Naive thymus-derived CD4-positive, alpha-beta T cell (primary cell): ENCODE measurements around the gene GMPPB. TPM values are rescaled to one million over a fixed set of nuclear protein-coding genes. Genes with fewer than 3 reads are reported as not detected.

ENCODE experiments used
- ATAC-seq: fragments of 150-1000 bp; cut with Tn5 transposase; 2 replicates; pipeline ENCODE4 v1.10.0; 2021; ENCODE audit warnings: mild to moderate bottlenecking, moderate library complexity
- CTCF ChIA-PET: fragments of 350-600 bp; sonication (Branson Sonifier 250); formaldehyde crosslinking; loops from one replicate; lab custom pipeline; 2021; ENCODE audit warnings: antibody characterized with exemption; lab: Charles Lee
- POLR2A ChIA-PET: fragments of 350-600 bp; sonication (Branson Sonifier 250); formaldehyde crosslinking; loops from one replicate; lab custom pipeline; 2021; ENCODE audit warnings: antibody characterized with exemption, inconsistent platforms; lab: Charles Lee
- DNase-seq, 9 donors: peaks; one replicate each; pipeline versions ENCODE4 v3.0.0 to v3.0.0-alpha.2; 2020 to 2022; ENCODE audit warnings: mixed read lengths in 1 of 9
- H3K27ac ChIP-seq: one replicate; pipeline ENCODE4 v1.7.0; 2013; ENCODE audit warnings: mild to moderate bottlenecking, low read depth, low read length, moderate library complexity
- H3K27me3 ChIP-seq, 2 donors: one replicate each; pipeline ENCODE4 v1.7.0; 2013; ENCODE audit warnings: low read length in 2 of 2, mild to moderate bottlenecking in 2 of 2, moderate library complexity in 2 of 2; ENCODE audit not compliant: control insufficient read depth in 2 of 2, insufficient read depth in 2 of 2
- H3K36me3 ChIP-seq, 3 experiments: 1 replicate in 2 of 3; 2 replicates in 1 of 3; pipeline ENCODE4 v1.7.0; 2013; ENCODE audit warnings: low read length in 3 of 3, mild to moderate bottlenecking in 3 of 3, moderate library complexity in 1 of 3; ENCODE audit not compliant: insufficient read depth in 3 of 3, control insufficient read depth in 2 of 3
- H3K4me1 ChIP-seq, 2 donors: one replicate each; pipeline ENCODE4 v1.7.0; 2013; ENCODE audit warnings: low read length in 2 of 2, mild to moderate bottlenecking in 2 of 2, moderate library complexity in 1 of 2; ENCODE audit not compliant: control insufficient read depth in 2 of 2, insufficient read depth in 2 of 2
- H3K4me3 ChIP-seq: 2 replicates; pipeline ENCODE4 v1.7.0; 2013; ENCODE audit warnings: mild to moderate bottlenecking, low read length
- H3K9me3 ChIP-seq, 3 experiments: 1 replicate in 2 of 3; 2 replicates in 1 of 3; pipeline ENCODE4 v1.7.0; 2013; ENCODE audit warnings: low read length in 3 of 3; ENCODE audit not compliant: control insufficient read depth in 2 of 3
- H3K27ac Mint-ChIP-seq, 9 donors: one replicate each; pipeline ENCODE4 v1.8.0; 2020 to 2022; ENCODE audit warnings: mixed read lengths in 9 of 9, mild to moderate bottlenecking in 8 of 9, moderate library complexity in 5 of 9, inconsistent platforms in 2 of 9
- H3K27me3 Mint-ChIP-seq, 5 donors: one replicate each; pipeline ENCODE4 v1.8.0; 2021 to 2022; ENCODE audit warnings: mixed read lengths in 5 of 5, mild to moderate bottlenecking in 1 of 5
- H3K36me3 Mint-ChIP-seq, 5 donors: one replicate each; pipeline ENCODE4 v1.8.0; 2020 to 2022; ENCODE audit warnings: mixed read lengths in 5 of 5, mild to moderate bottlenecking in 3 of 5, inconsistent platforms in 1 of 5
- H3K4me1 Mint-ChIP-seq, 7 donors: one replicate each; pipeline ENCODE4 v1.8.0; 2020 to 2022; ENCODE audit warnings: mixed read lengths in 7 of 7, mild to moderate bottlenecking in 3 of 7, inconsistent platforms in 1 of 7
- H3K4me3 Mint-ChIP-seq, 10 donors: one replicate each; pipeline ENCODE4 v1.8.0; 2020 to 2022; ENCODE audit warnings: mild to moderate bottlenecking in 10 of 10, mixed read lengths in 10 of 10, moderate library complexity in 6 of 10, inconsistent platforms in 2 of 10
- H3K9me3 Mint-ChIP-seq, 11 donors: one replicate each; pipeline ENCODE4 v1.8.0; 2020 to 2022; ENCODE audit warnings: mixed read lengths in 11 of 11, mild to moderate bottlenecking in 4 of 11, inconsistent platforms in 1 of 11, moderate library complexity in 1 of 11
- intact Hi-C, 2 donors: fragments of 100-400 bp; cut with micrococcal nuclease; formaldehyde crosslinking; loops; one replicate each; pipeline ENCODE4 v1.15.1; 2023
- polyA plus RNA-seq, 2 donors: library from polyadenylated mRNA; unstranded; fragments of 300-500 nt; fragmentation: Illumina TruSeq; gene quantifications; one replicate each; pipeline ENCODE4 v1.2.3, GENCODE V29; 2021
- total RNA-seq, 6 experiments: library from RNA in 5 of 6; stranded (reverse) in 5 of 6; gene quantifications; 1 replicate in 5 of 6; 2 replicates in 1 of 6; pipeline ENCODE4 v1.2.3 and lab custom pipeline; 2021 to 2026

Gene GMPPB
- total and polyA plus RNA-seq, 7 experiments from 2014 or later: 14.9 to 60.4 (median 39.3) TPM

GRCh38 chr3:49673715-49674496 is 49.8 kb downstream of the GMPPB start, which contains the start of gene APEH:
APEH (plus strand) TSS chr3:49674351; CDS start chr3:49674402, 51 bp downstream.
- POLR2A ChIA-PET: interaction anchor here (0.5 to 3.4 kb wide), 5 partner anchors 15 to 285 kb away, joined by 3 to 45 read pairs (median 3); partner anchors contain the start of genes MST1 and RNF123
- Histone ChIP-seq H3K36me3 (peaks cover 7 to 38% (median 8%) of the 10 kb centered on the region in 3 experiments), H3K4me1 (peaks cover 16 to 31% of the 10 kb centered on the region in 2 donors), H3K27me3 (no peaks in the 10 kb centered on the region), H3K9me3 (no peaks in the 10 kb centered on the region), H3K4me3 (peak within 1 kb of the TSS; percentile 79), H3K27ac (peak within 1 kb of the TSS; percentile 94)
- intact Hi-C loops: loop anchor here (1.0 to 10.0 kb wide), 24 partner anchors 15 to 891 kb away; partner anchors contain the start of genes AMIGO3 (in 2 of the 2), DAG1 (in 2 of the 2), MST1 (in 2 of the 2) and RNF123 (in 2 of the 2)
- ATAC-seq (peak; percentile 93), DNase-seq (peak; percentile 94 to 99 (median 98))
- Mint-ChIP-seq H3K9me3 (no peaks in the 10 kb centered on the region), H3K27me3 (no peaks in the 10 kb centered on the region), H3K27ac (peak within 1 kb of the TSS; percentile 93 to 99 (median 96)), H3K4me1 (peaks cover 15 to 57% (median 38%) of the 10 kb centered on the region in 7 donors), H3K36me3 (peaks cover 0 to 13% (median 4%) of the 10 kb centered on the region in 5 donors), H3K4me3 (peak within 1 kb of the TSS; percentile 90 to 97 (median 94))
- CTCF ChIA-PET: interaction anchor here (0.6 to 5.4 kb wide), 2 partner anchors 133 to 412 kb away, joined by 5 to 111 read pairs; no protein-coding TSS in a partner anchor

- Histone ChIP-seq H3K36me3 (peaks cover under 1 to 31% (median 4%) of the 10 kb centered on the region in 3 experiments), H3K27ac (peak overlapping the region; percentile 94), H3K9me3 (no peaks in the 10 kb centered on the region), H3K4me3 (peak overlapping the region; percentile 79), H3K4me1 (peaks cover 16 to 31% of the 10 kb centered on the region in 2 donors), H3K27me3 (no peaks in the 10 kb centered on the region)
- Mint-ChIP-seq H3K27me3 (no peaks in the 10 kb centered on the region), H3K36me3 (peaks cover 0 to 10% (median 3%) of the 10 kb centered on the region in 5 donors), H3K27ac (peak overlapping the region; percentile 93 to 99 (median 96)), H3K4me3 (peak overlapping the region; percentile 90 to 97 (median 94)), H3K9me3 (no peaks in the 10 kb centered on the region), H3K4me1 (peaks cover 15 to 52% (median 35%) of the 10 kb centered on the region in 7 donors)
- intact Hi-C loops: loop anchor here (1.0 to 10.0 kb wide), 10 partner anchors 46 to 892 kb away; partner anchors contain the start of genes AMIGO3 (in 1 of the 2), C3orf18 (in 1 of the 2), DAG1 (in 1 of the 2) and HEMK1 (in 1 of the 2)
- ChIA-PET CTCF (interaction anchor here (0.6 to 5.4 kb wide), 4 partner anchors 91 to 413 kb away, joined by 4 to 111 read pairs (median 10); no protein-coding TSS in a partner anchor), POLR2A (interaction anchor here (0.6 to 3.4 kb wide), 5 partner anchors 16 to 691 kb away, joined by 3 to 45 read pairs (median 3); partner anchors contain the start of genes MST1 and RNF123)
- DNase-seq (peak in 2 of 9 donors; percentile 8 to 14), ATAC-seq (no peak)
Measured at GRCh38 chr3:49673121-49673714, 50.5 kb downstream of the GMPPB start.

GRCh38 chr3:49671291-49672288 is 52.2 kb downstream of the GMPPB start:
- H3K4me3 Mint-ChIP-seq: peak overlapping the region; percentile 43 to 83 (median 74)
- no peaks in the 10 kb centered on the region for H3K27me3 ChIP-seq
- peaks cover 0 to 15% (median 0%) of the 10 kb centered on the region in 3 experiments for H3K36me3 ChIP-seq
- H3K27ac ChIP-seq: peak overlapping the region; percentile 21
- POLR2A ChIA-PET: interaction anchor here (3.4 kb wide), 1 partner anchor 132 kb away, joined by 45 read pairs; no protein-coding TSS in a partner anchor
- ATAC-seq (peak; percentile 10), DNase-seq (peak; percentile 44 to 74 (median 66))
- peaks cover 0 to 5% (median 0%) of the 10 kb centered on the region in 5 donors for H3K36me3 Mint-ChIP-seq
- CTCF ChIA-PET: interaction anchor here (0.6 to 5.4 kb wide), 11 partner anchors 10 to 1349 kb away, joined by 3 to 111 read pairs (median 4); no protein-coding TSS in a partner anchor
- no peaks in the 10 kb centered on the region for H3K9me3 ChIP-seq
- H3K4me1 ChIP-seq: peaks cover 16 to 25% of the 10 kb centered on the region in 2 donors
- no peaks in the 10 kb centered on the region for H3K9me3 Mint-ChIP-seq
- intact Hi-C loops: loop anchor here (1.0 to 10.0 kb wide), 9 partner anchors 104 to 893 kb away; partner anchors contain the start of genes C3orf18 (in 1 of the 2), HEMK1 (in 1 of the 2), HYAL3 (in 1 of the 2) and KLHDC8B (in 1 of the 2)
- H3K4me3 ChIP-seq: no peak overlapping the region
- peak overlapping the region; percentile 33 to 89 (median 68) for H3K27ac Mint-ChIP-seq
- no peaks in the 10 kb centered on the region for H3K27me3 Mint-ChIP-seq
- peaks cover 15 to 39% (median 32%) of the 10 kb centered on the region in 7 donors for H3K4me1 Mint-ChIP-seq

- peak overlapping the region in 3 of 9 donors; percentile 2 to 84 (median 66) for H3K27ac Mint-ChIP-seq
- ChIA-PET CTCF (interaction anchor here (0.7 to 5.4 kb wide), 7 partner anchors 11 to 393 kb away, joined by 3 to 111 read pairs (median 4); no protein-coding TSS in a partner anchor), POLR2A (interaction anchor here (3.4 kb wide), 1 partner anchor 131 kb away, joined by 45 read pairs; no protein-coding TSS in a partner anchor)
- no peaks in the 10 kb centered on the region for H3K9me3 Mint-ChIP-seq
- H3K4me3 ChIP-seq: no peak overlapping the region
- DNase-seq (no peak), ATAC-seq (no peak)
- peaks cover 16 to 19% of the 10 kb centered on the region in 2 donors for H3K4me1 ChIP-seq
- no peak overlapping the region for H3K4me3 Mint-ChIP-seq
- no peaks in the 10 kb centered on the region for H3K9me3 ChIP-seq
- H3K4me1 Mint-ChIP-seq: peaks cover 14 to 33% (median 25%) of the 10 kb centered on the region in 7 donors
- intact Hi-C loops: loop anchor here (1.0 to 10.0 kb wide), 9 partner anchors 104 to 894 kb away; partner anchors contain the start of genes C3orf18 (in 1 of the 2), HEMK1 (in 1 of the 2), HYAL3 (in 1 of the 2) and KLHDC8B (in 1 of the 2)
- H3K36me3 ChIP-seq: peaks cover 0 to 8% (median 0%) of the 10 kb centered on the region in 3 experiments
- no peak overlapping the region for H3K27ac ChIP-seq
- H3K27me3 ChIP-seq: no peaks in the 10 kb centered on the region
- H3K27me3 Mint-ChIP-seq: peaks cover 0 to 3% (median 0%) of the 10 kb centered on the region in 5 donors
- no peaks in the 10 kb centered on the region for H3K36me3 Mint-ChIP-seq
Measured at GRCh38 chr3:49670940-49671290, 52.8 kb downstream of the GMPPB start.
